Measurements from ENCODE around the gene CARMIL1. TPM values are rescaled to one million over a fixed set of nuclear protein-coding genes. Genes with fewer than 3 reads are reported as not detected.

Gene CARMIL1
- total RNA-seq, 1 donor from 2014 or later: 14.5 TPM

- Mint-ChIP-seq H3K4me3 (ENCODE audit: unreplicated experiment) (no peak overlapping the region), H3K9me3 (ENCODE audit: low read depth) (peaks cover 11% of the 10 kb centered on the region), H3K4me1 (ENCODE audit: low read depth) (peaks cover 45% of the 10 kb centered on the region), H3K27me3 (ENCODE audit: low read depth) (no peaks in the 10 kb centered on the region), H3K36me3 (ENCODE audit: low read depth) (peaks cover 1% of the 10 kb centered on the region), H3K27ac (ENCODE audit: unreplicated experiment) (no peak overlapping the region)
- no peak for TF ChIP-seq CTCF (IDR thresholded peaks at IDR 0.05)
- DNase-seq (ENCODE audit: low spot score): no peak
Observed at GRCh38 chr6:25418454-25419052, 139.4 kb downstream of the CARMIL1 start.

GRCh38 chr6:25419879-25420278 is 140.7 kb downstream of the CARMIL1 start:
- Mint-ChIP-seq H3K27ac (ENCODE audit: unreplicated experiment) (no peak overlapping the region), H3K9me3 (ENCODE audit: low read depth) (peaks cover 11% of the 10 kb centered on the region), H3K4me1 (ENCODE audit: low read depth) (peaks cover 32% of the 10 kb centered on the region), H3K27me3 (ENCODE audit: low read depth) (no peaks in the 10 kb centered on the region), H3K4me3 (ENCODE audit: unreplicated experiment) (no peak overlapping the region), H3K36me3 (ENCODE audit: low read depth) (peaks cover 1% of the 10 kb centered on the region)
- no peak for DNase-seq (ENCODE audit: low spot score)
- no peak for TF ChIP-seq CTCF (IDR thresholded peaks at IDR 0.05)

GRCh38 chr6:25423358-25423757 is 144.2 kb downstream of the CARMIL1 start:
- TF ChIP-seq CTCF (IDR thresholded peaks at IDR 0.05): no peak
- no peak overlapping the region for H3K4me3 Mint-ChIP-seq (ENCODE audit: unreplicated experiment)
- peaks cover 16% of the 10 kb centered on the region for H3K4me1 Mint-ChIP-seq (ENCODE audit: low read depth)

GRCh38 chr6:25424303-25424702 is 145.1 kb downstream of the CARMIL1 start:
- Mint-ChIP-seq H3K27ac (ENCODE audit: unreplicated experiment) (no peak overlapping the region), H3K9me3 (ENCODE audit: low read depth) (peaks cover 10% of the 10 kb centered on the region), H3K4me3 (ENCODE audit: unreplicated experiment) (no peak overlapping the region), H3K36me3 (ENCODE audit: low read depth) (peaks cover 1% of the 10 kb centered on the region), H3K4me1 (ENCODE audit: low read depth) (peaks cover 12% of the 10 kb centered on the region), H3K27me3 (ENCODE audit: low read depth) (no peaks in the 10 kb centered on the region)
- no peak for DNase-seq (ENCODE audit: low spot score)
- TF ChIP-seq CTCF (IDR thresholded peaks at IDR 0.05): no peak

More at GRCh38 chr6:25423358-25423757, 144.2 kb downstream of the CARMIL1 start:
- H3K9me3 Mint-ChIP-seq (ENCODE audit: low read depth): peaks cover 11% of the 10 kb centered on the region
- H3K27ac Mint-ChIP-seq (ENCODE audit: unreplicated experiment): no peak overlapping the region
- no peak for DNase-seq (ENCODE audit: low spot score)
- H3K36me3 Mint-ChIP-seq (ENCODE audit: low read depth): peaks cover 1% of the 10 kb centered on the region
- no peaks in the 10 kb centered on the region for H3K27me3 Mint-ChIP-seq (ENCODE audit: low read depth)

GRCh38 chr6:25427549-25427948 is 148.4 kb downstream of the CARMIL1 start:
- Mint-ChIP-seq H3K4me1 (ENCODE audit: low read depth) (peaks cover 12% of the 10 kb centered on the region), H3K4me3 (ENCODE audit: unreplicated experiment) (no peak overlapping the region), H3K36me3 (ENCODE audit: low read depth) (no peaks in the 10 kb centered on the region), H3K9me3 (ENCODE audit: low read depth) (no peaks in the 10 kb centered on the region), H3K27me3 (ENCODE audit: low read depth) (no peaks in the 10 kb centered on the region), H3K27ac (ENCODE audit: unreplicated experiment) (no peak overlapping the region)
- DNase-seq (ENCODE audit: low spot score): no peak
- no peak for TF ChIP-seq CTCF (IDR thresholded peaks at IDR 0.05)

All from chondrocyte (in vitro differentiated cells).